Mammary epithelial cell (primary cell): ENCODE data around the gene NLRP11.

Experiments used
- EZH2 ChIP-seq: IDR thresholded peaks from 2 replicates; pipeline ENCODE4 v1.6.1; 2012; ENCODE audit warnings: low read length, inconsistent platforms, borderline replicate concordance
- TF ChIP-seq, protein P1 (sequence below), 2 donors: IDR thresholded peaks in 1 of 2; conservative IDR thresholded peaks in 1 of 2; 2 replicates each; pipeline ENCODE4 v1.5.1; 2011 to 2012; ENCODE audit warnings: inconsistent platforms in 2 of 2, low read length in 2 of 2, mild to moderate bottlenecking in 2 of 2, control low read depth in 1 of 2, low read depth in 1 of 2; ENCODE audit not compliant: insufficient read depth in 1 of 2; ENCODE audit errors: extremely low read depth in 1 of 2

GRCh38 chr19:55838251-55838650 lies 6.5 kb upstream of the NLRP11 start:
- TF ChIP-seq, protein P1, sequence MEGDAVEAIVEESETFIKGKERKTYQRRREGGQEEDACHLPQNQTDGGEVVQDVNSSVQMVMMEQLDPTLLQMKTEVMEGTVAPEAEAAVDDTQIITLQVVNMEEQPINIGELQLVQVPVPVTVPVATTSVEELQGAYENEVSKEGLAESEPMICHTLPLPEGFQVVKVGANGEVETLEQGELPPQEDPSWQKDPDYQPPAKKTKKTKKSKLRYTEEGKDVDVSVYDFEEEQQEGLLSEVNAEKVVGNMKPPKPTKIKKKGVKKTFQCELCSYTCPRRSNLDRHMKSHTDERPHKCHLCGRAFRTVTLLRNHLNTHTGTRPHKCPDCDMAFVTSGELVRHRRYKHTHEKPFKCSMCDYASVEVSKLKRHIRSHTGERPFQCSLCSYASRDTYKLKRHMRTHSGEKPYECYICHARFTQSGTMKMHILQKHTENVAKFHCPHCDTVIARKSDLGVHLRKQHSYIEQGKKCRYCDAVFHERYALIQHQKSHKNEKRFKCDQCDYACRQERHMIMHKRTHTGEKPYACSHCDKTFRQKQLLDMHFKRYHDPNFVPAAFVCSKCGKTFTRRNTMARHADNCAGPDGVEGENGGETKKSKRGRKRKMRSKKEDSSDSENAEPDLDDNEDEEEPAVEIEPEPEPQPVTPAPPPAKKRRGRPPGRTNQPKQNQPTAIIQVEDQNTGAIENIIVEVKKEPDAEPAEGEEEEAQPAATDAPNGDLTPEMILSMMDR (conservative IDR thresholded peaks at IDR 0.05 in 1 of 2, IDR thresholded peaks at IDR 0.05 in 1 of 2; ENCODE audit: extremely low read depth in 1 of 2, insufficient read depth in 1 of 2, low read depth in 1 of 2, low read length in 2 of 2), result no peak
- no peak for TF ChIP-seq EZH2
